ELR (cell line): ENCODE data around the gene CLSTN2.

Source experiments
- DNase-seq: peaks from one replicate; pipeline ENCODE4 v3.0.0-alpha.2; 2015; ENCODE audit warnings: low read depth

CLSTN2 gene

GRCh38 chr3:140427786-140428185, 492.8 kb downstream of the CLSTN2 start:
- DNase-seq, result no peak

DNA sequence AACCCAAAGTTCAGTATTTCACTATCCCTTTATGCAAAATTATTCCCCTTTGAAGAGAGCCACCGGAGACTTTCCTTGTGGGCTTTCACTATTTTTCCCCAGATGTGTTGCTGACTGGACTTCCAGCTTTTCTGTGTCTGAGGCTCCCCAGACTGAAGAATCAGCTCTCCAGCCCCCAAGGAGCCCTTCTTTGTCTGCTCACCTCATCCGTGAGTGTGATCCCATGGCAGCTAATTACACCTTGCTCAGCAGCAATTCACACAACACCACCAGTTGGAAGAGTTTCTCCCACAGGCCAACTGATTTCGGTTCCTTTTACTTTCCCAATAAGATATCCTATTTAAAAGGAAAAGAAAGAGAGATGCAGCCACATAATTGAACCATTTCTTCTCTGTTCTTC, 493.4 kb downstream of the CLSTN2 start:
- DNase-seq, result no peak

- DNase-seq, result no peak
Measured at GRCh38 chr3:140429791-140430190, 494.8 kb downstream of the CLSTN2 start.

DNA sequence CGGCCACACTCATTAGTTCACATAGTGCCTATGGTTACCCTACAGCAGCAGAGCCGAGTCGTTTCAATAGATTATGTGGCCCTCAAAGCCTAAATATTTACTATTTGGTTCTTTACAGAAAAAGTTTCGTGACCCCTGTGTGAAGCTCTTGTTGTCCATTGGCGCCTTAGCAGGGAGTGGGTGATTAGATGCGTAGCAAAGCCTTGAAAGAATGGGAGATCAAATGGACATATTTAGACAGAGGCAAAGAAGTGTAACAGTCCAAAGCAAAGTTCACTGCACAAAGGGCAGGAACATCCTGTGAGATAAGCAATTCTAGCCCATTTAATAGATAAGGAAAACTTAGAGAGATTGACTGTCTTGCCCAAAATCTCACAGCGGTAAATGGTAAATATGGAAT, 495.5 kb downstream of the CLSTN2 start:
- DNase-seq, result no peak

DNA sequence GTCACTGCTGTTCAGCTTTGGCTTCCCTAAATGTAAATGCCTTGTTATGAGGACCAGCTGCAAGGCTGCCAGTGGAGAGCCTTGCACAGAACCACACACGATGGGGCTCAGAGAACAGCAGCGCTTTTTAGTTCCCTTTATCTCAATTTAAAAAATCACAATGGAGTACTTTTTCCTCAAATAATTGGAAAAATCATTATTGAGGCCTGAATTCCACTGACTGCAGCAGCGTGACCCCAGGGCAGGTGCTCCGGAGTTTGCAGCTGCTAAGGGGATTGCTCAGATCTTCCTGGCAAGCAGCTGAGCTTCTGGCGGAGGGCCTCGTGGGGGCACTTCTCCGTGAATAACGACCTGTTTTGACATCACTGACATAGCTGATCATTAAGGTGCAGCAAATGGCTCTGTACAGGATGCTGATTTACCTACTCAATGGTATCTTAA, 497.3 kb downstream of the CLSTN2 start:
- DNase-seq, result no peak

DNA sequence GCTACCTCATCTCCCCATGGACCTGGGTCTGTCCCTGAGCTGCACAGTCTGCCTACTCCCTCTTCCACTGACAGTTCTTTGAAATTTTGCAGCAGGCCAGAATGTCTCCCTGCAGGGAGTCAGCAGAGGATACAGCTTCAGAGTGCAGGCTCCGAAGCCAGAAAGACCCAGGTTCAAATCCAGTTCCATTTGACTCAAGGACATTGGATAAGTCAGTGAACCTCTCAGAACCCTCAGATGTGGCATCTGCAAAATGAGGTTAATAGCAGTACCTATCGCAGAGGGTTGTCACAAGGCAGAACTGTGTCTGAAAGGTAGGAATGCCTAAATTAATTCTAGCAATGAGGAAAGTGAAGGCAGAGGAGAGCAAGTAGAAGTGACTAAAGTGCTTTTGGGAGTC, 498.4 kb downstream of the CLSTN2 start:
- DNase-seq, result no peak

GRCh38 chr3:140434261-140434905, 499.4 kb downstream of the CLSTN2 start:
- no peak for DNase-seq

DNA sequence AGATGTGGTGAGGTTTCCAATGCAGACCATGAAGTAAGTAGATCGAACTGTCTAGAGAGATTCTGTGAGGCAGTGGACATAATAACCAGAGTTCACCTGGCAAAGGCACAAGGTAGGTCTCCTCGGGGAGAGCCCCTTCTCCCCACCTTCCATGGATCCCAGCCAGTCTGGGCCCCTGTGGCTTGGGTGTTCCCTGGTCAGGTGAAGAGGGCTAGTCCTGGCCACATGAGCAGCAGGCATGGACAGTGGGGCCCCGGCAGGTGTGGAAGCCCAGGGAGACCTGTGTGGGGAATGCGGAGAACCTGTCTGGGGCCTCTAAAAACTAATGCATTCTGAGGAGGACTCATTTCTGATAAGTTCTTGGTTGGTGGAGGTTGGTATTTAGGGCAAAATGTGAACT, 501.4 kb downstream of the CLSTN2 start:
- DNase-seq, result no peak

- DNase-seq, result no peak
Measured at GRCh38 chr3:140438736-140439470, 503.9 kb downstream of the CLSTN2 start.

DNA sequence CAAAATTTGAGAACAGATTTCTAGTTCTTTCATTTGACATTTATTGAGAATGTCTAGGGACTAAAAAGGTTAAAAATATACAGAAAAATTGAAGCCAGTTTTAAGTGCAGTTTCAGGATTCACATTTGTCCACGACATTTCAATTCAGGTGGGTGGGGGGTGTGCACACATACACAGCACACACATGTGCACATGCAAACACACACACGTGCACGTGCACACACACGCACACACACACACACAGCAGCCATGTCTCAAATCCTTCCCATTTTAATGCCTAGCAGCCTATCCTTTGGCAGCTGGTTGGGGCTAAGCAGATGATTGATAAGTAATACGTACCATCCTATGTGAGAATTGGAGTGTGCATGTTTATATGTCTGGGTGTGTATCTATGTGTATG, 504.5 kb downstream of the CLSTN2 start:
- no peak for DNase-seq

GRCh38 chr3:140440446-140440845, 505.5 kb downstream of the CLSTN2 start:
- DNase-seq, result no peak

- peak; percentile 11 for DNase-seq
Measured at GRCh38 chr3:140441006-140441405, 506.0 kb downstream of the CLSTN2 start.

DNA sequence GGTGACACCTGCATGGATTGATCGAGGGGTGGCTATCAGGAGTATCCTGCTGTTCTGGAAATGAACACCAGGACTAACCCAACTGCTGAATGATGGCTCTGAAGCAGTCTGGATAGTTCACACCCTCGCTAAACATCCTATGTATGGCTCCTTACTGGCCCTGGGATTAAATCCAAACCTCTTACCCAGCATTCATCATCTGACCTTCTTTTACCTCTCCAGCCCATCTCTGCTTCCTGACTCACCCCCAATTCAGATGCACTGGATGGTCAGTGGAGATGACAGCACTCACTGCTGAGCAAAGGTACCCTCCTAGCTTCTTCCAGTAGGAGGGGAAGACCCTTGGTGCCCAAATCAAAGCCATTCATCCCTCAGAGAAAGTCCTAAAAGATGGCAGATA, 507.6 kb downstream of the CLSTN2 start:
- no peak for DNase-seq

DNA sequence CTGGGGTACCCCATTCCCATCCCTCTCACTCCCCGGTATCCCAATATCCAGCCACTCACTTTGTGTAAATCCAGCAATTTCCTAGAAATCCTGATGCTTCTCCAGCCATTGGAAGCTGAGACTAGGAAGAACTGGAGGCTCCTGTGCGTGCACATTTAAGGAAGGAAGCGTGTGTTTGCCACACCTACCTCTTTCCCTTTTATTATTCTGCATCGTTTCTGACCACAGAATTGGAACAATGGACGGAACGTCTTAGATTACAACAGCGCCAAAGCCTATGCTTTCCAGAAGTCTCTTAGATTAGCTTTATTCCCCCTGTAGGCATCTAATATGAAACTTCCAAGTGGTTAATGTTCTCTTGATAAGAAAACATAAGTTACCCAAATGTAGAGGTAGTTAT, 508.1 kb downstream of the CLSTN2 start:
- no peak for DNase-seq

DNA sequence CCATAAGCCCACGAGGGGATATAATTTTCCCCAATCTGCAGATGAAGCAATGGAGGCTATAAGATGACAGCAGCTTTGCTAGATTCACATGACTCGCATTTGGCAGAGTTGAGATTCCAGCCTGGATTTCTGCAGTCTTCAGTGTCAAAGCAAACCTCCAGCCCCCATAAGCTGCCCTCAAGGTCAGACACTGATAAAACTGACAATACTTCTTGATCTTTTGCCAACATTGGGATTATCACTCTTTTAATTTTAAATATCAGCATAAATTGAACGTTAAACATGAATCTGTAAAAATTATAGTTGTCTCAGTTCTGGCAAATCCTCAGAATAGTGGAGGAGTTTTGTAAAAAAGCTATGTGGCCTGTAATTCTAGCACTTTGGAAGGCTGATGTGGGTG, 508.8 kb downstream of the CLSTN2 start:
- DNase-seq, result no peak

GRCh38 chr3:140446734-140447133, 511.7 kb downstream of the CLSTN2 start:
- DNase-seq, result no peak

- DNase-seq, result no peak
Measured at GRCh38 chr3:140447136-140447535, 512.2 kb downstream of the CLSTN2 start.

DNA sequence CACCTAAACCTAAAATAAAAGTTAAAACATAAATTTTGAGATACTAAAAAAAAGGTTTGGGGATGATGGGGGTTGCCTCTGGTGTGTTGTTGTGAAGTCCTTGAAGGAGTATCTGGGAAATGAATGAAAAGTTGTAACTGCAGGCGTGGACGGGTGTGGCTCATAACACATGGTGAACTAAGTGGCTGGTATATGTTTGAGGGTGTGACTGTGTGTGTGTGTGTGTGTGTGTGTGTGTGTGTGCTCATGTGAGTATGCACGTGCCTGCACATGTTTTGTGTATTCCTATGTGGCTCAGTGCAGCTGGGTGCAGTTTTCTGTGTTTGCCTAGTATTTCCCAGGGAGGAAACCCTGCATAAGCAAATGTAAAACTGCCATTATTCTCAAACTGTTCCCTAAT, 513.0 kb downstream of the CLSTN2 start:
- DNase-seq, result no peak

DNA sequence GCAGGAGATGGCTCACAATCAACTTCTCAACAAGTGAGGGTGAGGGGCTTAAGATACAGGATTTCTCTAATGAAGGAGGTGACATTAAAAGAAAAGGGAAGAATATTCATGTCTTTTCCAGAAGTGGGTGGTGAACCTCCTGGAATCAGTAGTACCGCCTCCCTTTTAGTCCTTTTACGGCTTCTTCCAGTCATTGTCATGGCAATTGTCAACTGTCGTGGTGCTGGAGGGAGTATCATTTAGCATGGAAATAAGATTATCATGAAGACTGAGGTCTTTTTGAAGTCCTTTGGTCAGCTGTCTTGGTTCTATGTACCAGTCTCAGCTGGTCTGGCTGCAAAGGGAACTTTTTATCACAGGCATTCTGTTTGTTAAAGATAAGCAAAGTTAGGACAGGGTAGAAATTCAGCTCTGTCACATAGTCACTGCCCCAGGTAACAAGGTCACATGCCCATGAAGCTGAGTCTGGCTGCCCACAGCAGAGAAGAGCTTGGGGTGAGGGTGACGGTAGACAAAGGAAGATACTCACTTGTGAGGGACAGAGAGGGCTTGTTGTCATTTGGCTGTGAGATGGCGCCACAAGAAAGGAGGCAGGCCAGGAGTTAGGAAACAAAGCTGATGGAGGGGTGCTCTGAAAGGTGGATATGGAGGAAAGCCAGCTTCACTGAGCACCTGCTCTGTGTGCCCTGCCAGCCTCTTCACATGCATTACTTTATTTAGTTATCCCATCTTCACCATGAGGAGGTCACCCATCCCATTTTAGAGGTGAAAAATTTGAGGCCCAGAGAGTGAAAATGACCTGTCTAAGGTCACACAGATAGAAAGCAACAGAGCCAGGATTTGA, 514.6 kb downstream of the CLSTN2 start:
- no peak for DNase-seq

- DNase-seq, result no peak
Measured at GRCh38 chr3:140453750-140454149, 518.8 kb downstream of the CLSTN2 start.

DNA sequence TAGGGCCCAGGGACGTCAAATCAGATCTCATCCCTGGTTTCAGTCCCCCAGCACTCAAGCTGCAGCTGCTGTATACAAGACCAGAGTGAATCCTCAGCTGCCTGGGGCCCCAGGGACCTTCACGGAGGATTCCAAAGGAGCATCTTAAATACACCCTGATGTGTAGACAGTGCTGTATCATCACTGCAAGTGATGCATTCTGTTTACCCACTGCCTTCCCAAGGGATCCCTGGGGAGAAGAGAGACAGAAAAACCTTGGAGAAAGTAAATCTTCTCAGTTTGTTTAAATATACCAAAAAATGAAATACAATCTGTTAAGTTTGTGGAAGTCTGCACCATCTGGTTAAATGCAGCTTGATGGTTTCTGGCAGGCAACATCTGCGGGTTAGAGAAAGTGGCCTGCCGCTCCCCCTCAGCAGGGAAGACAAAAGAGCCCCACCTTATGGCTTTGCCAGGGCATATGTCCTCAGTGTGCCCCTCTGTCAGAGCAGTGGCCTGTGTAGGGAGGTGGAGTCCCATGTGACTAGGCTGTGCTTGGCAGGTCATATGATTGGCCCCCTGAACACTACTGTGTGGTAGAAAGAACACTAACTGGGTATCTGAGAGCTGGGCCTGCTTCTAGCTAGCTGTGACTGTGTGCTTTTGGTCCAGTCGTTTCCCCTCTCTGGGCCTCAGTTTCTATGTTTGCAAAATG, 520.7 kb downstream of the CLSTN2 start:
- DNase-seq, result no peak

GRCh38 chr3:140456974-140457373, 522.0 kb downstream of the CLSTN2 start:
- DNase-seq, result no peak
